Stimulated activated CD8-positive, alpha-beta memory T cell treated with anti-CD3 and anti-CD28 coated beads, Interleukin-4, amount 100 ng/mL, for 24 hours (primary cell): ENCODE measurements around the gene CREB3L1.

ENCODE experiments used
- DNase-seq: peaks from one replicate; pipeline ENCODE4 v3.0.0-alpha.2; 2020; ENCODE audit warnings: low read depth

The CREB3L1 gene, protein sequence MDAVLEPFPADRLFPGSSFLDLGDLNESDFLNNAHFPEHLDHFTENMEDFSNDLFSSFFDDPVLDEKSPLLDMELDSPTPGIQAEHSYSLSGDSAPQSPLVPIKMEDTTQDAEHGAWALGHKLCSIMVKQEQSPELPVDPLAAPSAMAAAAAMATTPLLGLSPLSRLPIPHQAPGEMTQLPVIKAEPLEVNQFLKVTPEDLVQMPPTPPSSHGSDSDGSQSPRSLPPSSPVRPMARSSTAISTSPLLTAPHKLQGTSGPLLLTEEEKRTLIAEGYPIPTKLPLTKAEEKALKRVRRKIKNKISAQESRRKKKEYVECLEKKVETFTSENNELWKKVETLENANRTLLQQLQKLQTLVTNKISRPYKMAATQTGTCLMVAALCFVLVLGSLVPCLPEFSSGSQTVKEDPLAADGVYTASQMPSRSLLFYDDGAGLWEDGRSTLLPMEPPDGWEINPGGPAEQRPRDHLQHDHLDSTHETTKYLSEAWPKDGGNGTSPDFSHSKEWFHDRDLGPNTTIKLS

DNA sequence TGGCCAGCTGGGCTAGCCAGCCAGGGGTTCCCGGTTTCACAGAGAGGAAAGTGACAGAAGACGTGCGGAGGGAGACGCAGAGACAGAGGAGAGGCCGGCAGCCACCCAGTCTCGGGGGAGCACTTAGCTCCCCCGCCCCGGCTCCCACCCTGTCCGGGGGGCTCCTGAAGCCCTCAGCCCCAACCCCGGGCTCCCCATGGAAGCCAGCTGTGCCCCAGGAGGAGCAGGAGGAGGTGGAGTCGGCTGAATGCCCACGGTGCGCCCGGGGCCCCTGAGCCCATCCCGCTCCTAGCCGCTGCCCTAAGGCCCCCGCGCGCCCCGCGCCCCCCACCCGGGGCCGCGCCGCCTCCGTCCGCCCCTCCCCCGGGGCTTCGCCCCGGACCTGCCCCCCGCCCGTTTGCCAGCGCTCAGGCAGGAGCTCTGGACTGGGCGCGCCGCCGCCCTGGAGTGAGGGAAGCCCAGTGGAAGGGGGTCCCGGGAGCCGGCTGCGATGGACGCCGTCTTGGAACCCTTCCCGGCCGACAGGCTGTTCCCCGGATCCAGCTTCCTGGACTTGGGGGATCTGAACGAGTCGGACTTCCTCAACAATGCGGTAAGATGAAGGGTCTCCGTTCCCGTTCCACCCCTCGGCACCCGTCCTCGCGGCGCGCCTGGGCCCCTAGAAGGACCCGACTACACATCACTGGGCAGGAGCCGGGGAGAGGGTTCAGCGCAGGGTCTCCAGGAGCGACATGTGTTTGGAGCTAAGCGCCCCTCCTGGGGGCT lies at the start of gene CREB3L1:
Gene CREB3L1, plus strand, starts transcription at position 41 of the 765 bp plus-strand sequence. Its CDS starts 450 bp downstream, at position 491.
- DNase-seq, result no peak

DNA sequence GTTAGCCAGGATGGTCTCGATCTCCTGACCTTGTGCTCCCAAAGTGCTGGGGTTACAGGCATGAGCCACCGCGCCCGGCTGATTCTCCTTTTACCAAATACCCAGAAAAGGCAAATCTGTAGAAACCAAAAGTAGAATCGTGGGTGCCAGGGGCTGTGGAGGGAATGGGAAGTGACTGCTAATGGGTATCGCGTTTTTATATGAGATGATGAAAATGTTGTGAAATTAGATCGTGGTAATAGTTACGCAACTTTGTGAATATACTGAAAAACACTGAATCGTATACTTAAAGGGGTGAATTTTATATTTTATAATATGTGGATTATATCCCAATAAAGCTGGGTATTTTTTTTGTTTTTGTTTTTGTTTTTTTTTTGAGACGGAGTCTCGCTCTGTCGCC lies 48.2 kb upstream of the CREB3L1 start:
- no peak for DNase-seq

DNA sequence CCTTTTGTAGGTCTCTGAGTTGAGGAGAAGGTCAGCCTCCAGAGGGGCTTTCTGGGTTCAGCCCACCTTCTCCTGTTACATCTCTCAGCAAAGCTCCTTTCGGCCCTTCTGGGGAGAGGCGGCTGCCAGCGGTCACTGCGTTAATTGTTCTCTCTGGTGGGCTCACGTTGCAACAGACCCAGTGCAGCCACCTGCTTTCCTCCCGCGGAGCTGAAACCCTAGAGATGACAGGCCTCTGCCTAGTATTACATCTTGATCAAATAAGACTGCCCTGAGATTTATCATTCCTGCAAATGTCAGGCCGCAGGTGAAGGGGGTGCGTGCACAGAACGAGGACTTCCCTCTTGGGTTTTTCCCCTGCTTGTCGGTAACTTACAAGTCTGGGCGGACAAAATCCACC lies 43.2 kb upstream of the CREB3L1 start:
- no peak for DNase-seq

DNA sequence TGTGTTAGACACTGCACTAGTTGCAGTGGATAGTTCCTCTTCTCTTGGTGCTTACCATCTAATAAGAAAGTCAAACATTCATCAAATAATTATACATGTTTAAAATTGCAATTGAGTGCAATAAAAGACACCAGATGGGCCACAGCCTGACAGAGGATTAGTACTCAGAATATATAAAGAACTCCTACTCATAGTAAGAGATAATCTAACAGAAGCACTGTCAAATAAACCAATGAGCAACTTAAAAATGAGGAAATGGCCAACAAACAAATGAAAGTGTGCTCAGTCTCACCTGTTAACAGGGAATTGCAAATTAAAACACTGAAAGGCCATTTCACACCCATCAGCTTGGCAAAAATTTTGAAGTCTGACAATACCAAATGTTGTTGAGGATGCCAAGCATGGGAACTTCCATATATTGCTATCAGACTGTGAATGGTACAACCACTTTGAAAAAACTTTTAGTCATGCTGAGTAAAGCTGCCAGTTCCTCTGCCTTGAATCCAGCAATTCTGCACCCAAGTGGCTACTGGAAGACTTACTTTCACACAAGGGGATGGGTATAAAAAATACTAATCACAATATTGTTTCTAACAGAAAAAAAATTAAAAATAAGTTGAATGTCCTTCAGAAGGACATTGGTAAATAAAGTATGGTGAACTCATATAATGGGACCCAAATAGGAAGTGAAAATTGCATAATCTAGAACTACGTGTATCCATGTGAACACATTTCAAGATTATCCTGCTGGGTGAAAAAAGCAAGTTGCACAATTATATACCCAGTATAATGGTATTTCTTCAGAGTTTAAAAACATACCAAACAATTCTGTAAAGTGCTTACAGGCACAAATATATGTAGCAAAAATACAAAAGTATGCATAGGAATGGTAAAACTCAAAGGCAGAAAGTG lies 41.4 kb upstream of the CREB3L1 start:
- no peak for DNase-seq

DNA sequence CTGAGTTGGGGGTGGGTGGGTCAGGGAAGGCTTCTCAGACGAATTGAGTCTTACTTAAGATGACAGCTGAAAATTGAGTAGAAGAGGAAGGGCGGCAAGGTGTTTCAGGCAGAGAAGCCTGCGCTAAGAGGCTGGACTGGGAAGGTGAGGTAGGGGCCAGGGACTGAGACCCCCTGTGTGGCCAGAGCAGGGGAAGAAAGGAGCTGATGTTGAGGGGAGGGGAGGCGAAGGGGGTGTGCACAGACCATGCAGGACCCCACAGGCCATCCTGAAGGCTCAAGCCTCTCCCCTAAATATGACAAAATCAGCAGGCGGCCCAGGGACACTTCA lies 40.6 kb upstream of the CREB3L1 start:
- no peak for DNase-seq

DNA sequence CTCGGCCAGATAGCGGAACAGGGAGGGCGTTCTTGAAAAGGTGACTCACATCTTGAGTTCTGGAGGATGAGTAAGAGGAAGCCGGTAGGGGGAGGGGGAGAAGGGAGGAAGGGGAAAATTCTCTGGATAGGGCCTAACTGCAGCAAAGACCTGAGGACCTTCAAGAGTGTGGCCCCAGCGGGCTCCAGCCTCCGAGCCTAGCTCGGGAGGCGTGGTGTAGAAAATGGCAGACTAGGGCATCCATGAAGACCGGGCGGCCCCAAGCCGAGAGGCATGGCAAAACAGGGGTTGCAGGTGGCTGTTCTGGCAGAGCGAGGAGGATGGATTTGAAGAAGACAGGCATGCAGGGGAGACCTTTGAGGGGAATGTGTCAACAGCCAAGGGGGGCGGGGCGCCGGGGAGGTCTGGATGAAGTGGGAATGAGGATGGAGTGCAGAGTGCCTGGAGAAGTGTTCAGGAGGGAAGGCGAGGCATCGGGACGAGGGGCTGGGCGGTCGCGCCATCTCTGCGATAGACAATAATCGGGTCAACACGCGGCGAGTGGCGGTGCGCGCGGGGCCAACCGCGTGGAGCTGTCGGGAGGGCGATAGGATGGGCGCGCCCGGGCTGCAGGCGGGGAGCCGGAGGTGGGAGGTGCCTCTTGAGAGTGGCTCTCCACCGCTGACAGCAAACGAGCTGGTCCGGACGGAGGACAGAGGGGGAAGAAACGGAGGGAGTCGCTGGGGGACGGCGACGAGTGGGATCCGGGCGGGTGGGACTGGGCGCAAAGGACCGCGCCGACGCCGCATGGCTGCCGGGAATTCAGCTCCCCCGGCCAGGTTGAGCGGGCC lies 40.0 kb upstream of the CREB3L1 start:
- DNase-seq, result peak; percentile 30

DNA sequence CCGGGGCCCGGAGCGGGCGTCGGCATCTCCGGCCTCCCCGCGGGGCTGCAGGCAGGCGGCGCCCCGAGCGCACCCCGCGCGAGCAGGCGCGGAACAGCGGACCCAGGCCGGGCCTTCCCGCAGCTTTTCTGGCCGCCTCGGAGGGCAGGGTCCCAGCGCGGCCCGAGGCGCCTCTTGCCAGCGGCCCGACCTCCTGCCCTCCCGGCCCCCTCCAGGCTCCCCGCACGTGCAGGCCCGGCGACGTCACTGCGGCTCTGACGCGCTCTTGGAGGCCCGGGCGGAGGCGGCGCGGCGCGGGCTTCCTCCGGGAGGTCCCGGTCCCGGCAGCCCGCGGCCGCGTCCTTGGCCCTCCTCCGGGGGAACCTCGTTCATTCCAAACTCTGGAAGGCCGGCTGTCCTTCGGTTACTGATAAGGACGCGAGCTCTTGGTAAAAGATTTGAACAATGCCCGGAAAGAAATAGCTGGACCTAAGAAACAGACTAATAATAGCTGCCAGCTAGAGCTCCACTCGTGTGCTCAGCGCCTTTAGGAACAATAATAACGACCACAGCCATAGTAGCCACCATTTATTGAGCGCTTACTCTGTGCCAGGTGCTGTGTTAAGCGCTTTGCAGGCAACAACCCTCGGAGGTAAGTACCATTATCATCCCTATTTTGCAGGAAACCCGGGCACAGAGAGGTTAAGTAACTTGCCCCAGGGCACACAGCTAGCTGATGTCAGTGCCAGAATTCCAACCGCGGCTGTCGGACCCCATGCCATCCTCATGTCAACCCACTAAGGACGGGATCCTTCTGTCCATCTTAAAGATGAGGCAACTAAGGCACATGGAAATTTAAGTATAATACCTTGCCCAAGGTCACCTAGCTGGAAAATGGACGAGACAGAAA lies 39.1 kb upstream of the CREB3L1 start:
- DNase-seq, result peak; percentile 47

DNA sequence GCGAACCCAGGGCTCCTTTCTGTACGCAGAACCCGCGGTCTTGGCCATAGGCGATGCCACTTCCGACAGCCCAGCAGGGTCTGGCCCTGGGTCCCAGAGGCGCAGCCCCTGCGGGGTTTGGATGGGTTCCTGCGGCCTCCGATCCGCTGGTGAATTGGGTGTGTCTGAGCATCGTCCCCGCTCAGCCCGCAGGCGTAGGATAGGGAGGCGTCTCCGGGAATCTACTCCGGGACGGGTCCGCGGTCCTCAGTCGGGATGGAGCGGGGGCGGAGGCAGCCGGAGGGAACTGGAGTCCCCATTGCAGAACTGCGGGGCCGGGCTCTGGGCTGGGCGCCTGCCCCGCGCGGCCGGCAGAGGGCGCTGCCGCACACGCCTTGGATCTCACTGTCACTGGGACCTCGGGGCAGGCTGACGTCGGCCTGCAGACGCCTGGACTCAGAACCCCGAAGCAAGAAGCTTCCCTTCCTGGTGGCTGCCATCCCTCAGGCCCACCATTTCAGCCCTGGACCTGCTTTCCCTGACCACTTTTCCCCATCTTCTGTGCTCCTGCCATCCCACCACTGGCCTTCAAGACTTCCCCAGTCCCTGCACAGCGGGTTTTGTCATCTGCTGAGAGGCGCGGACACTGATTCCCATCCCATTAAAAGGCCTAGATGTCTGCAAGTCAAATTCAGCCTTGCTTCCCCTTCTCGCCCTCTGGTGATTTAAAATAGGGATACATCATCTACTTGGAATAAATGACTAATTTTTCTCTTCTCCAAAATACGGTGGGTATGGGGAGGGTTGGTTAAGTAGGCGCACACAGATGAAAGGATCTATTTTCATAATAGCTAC lies 38.3 kb upstream of the CREB3L1 start:
- DNase-seq, result peak; percentile 64

DNA sequence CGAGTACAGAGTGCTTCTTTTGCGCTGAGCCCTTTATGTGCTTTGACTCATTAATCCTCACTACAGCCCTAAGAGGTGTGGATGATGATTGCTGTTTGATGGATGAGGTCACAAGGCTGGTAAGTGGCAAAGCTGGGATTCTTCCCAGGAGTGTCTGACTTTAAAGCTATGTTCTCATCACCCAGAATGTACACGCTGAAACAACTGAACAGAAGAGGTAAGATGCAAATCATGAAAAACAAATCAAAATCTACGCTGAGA lies 37.7 kb upstream of the CREB3L1 start:
- DNase-seq, result no peak

DNA sequence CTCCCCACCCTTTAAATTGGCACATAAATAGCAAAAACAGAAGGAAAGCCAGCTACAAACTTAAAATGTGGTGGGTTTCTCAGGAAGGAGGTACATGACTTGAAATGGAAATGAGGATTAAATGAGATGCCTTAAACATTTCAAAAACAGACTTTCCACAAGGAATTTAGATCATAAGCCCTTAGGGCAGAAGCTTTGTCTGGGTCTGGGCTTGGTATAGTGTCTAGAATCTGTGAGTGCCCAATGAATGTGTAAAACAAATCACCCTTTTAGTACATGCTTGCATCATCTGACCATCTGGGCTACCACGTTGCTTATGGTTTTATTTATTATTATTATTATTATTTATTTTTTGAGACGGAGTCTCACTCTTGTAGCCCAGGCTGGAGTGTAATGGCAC lies 37.1 kb upstream of the CREB3L1 start:
- no peak for DNase-seq

DNA sequence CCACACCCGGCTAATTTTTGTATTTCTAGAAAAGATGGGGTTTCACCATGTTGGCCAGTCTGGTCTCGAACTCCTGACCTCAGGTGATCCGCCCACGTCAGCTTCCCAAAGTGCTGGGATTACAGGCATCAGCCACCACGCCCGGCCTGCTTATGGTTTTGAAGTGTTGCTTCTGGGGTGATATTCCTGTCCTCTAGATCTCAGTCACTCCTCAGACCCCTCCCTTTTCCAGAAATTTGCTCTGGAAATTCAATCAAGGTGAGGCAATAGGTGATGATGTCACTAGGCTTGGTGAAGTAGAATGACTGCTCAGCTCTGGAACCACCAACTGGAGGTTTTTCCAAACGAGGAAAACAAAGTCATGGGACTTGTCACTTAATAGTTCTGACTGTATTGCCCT lies 36.6 kb upstream of the CREB3L1 start:
- DNase-seq, result no peak

DNA sequence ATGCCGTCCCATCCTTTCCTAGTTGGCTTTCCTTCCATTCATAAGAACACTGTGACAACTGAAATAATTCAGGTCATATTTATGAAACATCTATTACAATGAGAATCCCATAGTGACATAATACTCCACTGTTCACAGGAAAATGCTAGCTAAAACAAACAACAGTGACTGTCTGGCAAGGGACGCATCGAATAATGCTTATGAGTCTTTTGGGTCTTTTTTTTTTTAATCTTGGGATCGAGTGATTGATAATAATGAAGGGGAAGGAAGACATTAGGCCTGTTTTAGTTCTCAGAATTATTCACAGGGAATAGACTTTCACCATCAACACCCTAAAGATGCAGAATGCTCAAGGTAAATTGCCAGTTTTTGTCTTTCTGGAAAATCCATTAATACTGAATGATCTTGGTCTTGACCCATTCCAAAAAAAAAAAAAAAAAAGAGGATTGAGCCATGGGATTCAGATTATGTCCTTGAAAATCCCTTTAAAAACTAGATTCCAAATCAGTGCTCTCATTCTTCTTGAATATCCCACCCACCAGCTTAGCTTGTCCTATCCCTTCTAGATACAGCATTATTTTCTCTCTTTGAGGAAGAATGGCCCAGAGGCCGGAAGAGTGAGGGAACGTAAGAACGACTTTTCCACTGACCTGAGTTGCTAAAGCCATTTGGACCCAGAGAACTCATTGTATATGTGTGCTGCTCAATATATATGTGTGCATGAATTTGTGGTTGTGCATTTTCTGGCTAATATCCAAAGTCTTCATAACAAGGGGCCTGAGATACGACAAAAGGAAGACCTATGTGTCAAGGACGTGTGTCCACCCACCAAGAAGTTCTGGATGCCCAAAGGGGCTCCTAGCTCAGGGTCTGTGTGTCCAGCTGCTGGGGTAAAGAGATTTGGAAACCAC lies 35.2 kb upstream of the CREB3L1 start:
- no peak for DNase-seq

DNA sequence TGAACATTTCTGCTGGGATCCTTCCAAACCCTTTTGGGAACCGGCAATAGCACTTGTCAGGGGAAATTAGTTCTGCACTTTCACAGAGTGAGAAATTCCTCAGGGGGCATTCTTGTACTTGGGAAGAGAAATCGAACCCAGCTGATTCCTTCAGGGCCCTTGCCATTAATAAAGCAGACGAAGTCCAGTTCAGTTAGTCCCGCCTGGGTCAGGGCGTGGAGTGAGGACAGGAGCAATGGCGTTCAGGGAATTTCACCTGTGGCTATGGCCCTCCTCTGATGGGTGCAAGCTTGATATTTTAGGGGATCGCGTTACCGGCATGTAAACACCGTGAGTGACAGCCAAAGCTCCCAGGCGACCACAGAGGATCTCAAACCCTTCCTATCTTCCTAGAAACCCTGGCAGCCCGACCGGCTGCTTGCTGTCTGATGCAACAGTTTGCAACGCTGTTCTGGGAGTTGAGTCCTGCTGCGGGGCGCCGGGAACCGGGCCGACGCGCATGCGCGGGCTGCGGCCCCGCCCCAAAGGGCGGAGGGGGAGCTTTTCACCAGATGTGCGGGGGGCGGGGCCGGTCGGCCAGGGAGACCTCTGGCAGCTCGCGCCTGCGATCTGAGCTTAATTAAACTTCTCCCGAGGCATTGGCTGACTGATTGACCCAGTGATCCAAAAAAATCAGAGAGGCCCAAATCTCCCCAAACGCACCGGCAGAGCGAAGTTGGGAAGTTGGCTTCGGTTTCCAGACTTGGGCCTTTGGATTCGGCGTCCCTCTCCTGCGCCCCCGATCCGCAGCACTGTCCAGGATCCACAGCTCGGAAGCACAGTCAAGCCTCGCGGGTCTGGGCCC lies 34.3 kb upstream of the CREB3L1 start:
- peak; percentile 86 for DNase-seq

DNA sequence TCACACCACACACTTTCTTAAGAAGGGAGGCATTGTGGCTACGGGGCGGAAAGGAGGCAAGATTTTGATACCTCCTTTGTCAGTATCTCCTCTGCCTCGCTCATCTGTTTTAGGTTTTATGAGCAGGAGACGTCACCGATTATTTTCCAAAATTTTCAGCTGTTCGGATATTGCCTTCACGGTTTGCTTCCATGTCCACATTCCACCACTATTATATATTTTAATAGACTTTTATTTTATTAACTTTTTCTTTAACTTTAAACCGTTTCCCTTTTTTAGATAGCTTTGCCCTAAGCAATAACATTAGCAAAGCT lies 33.7 kb upstream of the CREB3L1 start:
- no peak for DNase-seq

DNA sequence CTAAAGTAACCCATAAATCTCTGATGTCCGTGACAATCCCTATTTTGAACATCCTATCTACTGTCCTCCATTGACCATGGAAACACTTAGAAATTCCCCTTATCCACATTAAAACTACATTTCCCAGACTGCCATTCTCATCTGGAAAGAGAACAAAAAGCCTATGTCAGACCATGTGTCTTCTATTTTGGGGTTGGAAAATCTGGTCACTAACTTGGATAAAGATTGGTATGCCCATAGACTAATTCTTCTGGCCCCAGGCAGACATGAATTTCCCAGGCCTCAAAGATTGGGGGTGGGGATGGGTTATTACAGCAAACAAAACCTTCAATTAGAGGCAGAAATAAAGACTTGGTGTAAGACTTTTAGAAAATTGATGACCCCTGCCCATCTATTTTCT lies 30.9 kb upstream of the CREB3L1 start:
- no peak for DNase-seq

DNA sequence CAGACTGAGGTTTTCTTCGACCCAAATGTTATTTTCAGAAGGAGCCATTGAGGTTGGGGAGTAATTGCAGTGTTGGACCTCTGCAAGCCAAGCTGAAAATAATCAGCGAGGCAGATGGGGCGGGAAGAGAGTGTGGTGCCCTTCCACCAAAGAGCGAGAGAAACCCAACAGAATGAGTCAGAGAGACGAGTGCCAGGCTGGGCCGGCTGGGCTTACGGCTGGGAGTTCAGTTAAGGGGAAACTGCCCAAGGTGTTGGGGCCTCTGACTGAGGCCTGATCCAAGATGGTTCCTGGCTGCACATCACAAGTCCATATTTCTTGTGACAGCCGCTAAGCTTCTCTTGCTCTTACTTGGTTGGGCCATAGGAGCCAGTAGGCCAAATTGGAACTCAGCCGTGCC lies 30.4 kb upstream of the CREB3L1 start:
- no peak for DNase-seq

DNA sequence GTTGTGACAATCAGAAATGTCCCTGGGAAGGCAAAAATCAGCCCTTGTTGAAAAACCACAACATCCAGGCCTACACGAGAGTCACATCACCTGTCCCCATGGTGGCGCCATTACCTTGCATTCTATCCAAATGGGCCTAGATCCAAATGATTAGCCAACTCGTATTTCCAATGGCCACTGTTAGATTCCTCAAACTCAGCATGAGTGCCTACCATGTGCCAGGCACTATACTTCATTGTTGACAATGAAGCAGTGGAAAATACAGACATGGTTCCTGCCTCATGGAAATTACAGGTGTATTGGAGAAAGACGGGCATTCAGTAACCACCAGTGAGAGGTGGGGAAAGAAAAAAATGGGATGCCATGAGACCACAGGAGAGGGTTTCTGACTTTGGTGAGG lies 29.8 kb upstream of the CREB3L1 start:
- no peak for DNase-seq
